ENCODE measurements around the gene JMJD8. TPM values are rescaled to one million over a fixed set of nuclear protein-coding genes. Genes with fewer than 3 reads are reported as not detected.
"Not testable (repeated sequence)": the region's sequence is repeated elsewhere in the genome, so short reads cannot be mapped to it uniquely, and the experiment has no call there.

JMJD8 gene
- polyA plus RNA-seq, 3 donors: 28.7 to 45.3 (median 33.5) TPM

GRCh38 chr16:693364-693763, 9.2 kb upstream of the JMJD8 start:
- no peaks in the 10 kb centered on the region for H3K36me3 ChIP-seq (replicated peaks in 1 of 2; ENCODE audit: control insufficient read depth in 1 of 2, insufficient read depth in 2 of 2, low read length in 2 of 2)
- H3K79me2 ChIP-seq (ENCODE audit: insufficient read depth, low read length): no peaks in the 10 kb centered on the region
- DNase-seq: no peak
- peaks cover 33 to 45% of the 10 kb centered on the region in 2 donors for H3K4me1 ChIP-seq (ENCODE audit: control insufficient read depth in 1 of 2, insufficient read depth in 2 of 2, low read length in 2 of 2)
- no peak for TF ChIP-seq CTCF (IDR thresholded peaks at IDR 0.05)
- Mint-ChIP-seq H3K27ac (no peak overlapping the region), H3K4me3 (peak overlapping the region in 1 of 2 donors; percentile 75), H3K9me3 (peaks cover 6 to 32% (median 8%) of the 10 kb centered on the region in 7 donors), H3K36me3 (peaks cover 4 to 5% of the 10 kb centered on the region in 2 donors), H3K4me1 (peaks cover 25% of the 10 kb centered on the region), H3K27me3 (ENCODE audit: low read depth in 3 of 3) (peaks cover 57 to 74% (median 67%) of the 10 kb centered on the region in 3 donors)
- no peak overlapping the region for H3K4me3 ChIP-seq (replicated peaks in 1 of 3; ENCODE audit: low read depth in 2 of 3, low read length in 3 of 3)
- intact Hi-C loops (cut with micrococcal nuclease): no loop called here
- no peak overlapping the region for H3K4me2 ChIP-seq (replicated peaks; ENCODE audit: extremely low read depth, low read length, poor library complexity, severe bottlenecking)
- H2AFZ ChIP-seq (ENCODE audit: insufficient read depth, low read depth, low read length, poor library complexity, severe bottlenecking): no peak overlapping the region
- peaks cover 0 to 4% of the 10 kb centered on the region in 2 donors for H3K9me3 ChIP-seq (replicated peaks in 1 of 2; ENCODE audit: control insufficient read depth in 1 of 2, insufficient read depth in 1 of 2, low read length in 2 of 2)
- WGBS (ENCODE audit: insufficient coverage): 51% methylated on average over 20 of the region's 22 CpGs
- no peak overlapping the region for H3K9ac ChIP-seq (ENCODE audit: insufficient read depth, low read length, poor library complexity, severe bottlenecking)
- H4K20me1 ChIP-seq (ENCODE audit: insufficient read depth, low read length): peaks cover 4% of the 10 kb centered on the region
- H3K27ac ChIP-seq (ENCODE audit: low read depth in 1 of 2, low read length in 2 of 2): no peak overlapping the region
- H3K27me3 ChIP-seq (ENCODE audit: control insufficient read depth in 2 of 2, insufficient read depth in 2 of 2, low read length in 2 of 2): peaks cover 20 to 53% of the 10 kb centered on the region in 2 donors

GRCh38 chr16:692356-693108, 8.4 kb upstream of the JMJD8 start:
- no peak overlapping the region for H3K4me2 ChIP-seq (replicated peaks; ENCODE audit: extremely low read depth, low read length, poor library complexity, severe bottlenecking)
- Mint-ChIP-seq H3K9me3 (peaks cover 6 to 25% (median 8%) of the 10 kb centered on the region in 7 donors), H3K36me3 (peaks cover 7 to 8% of the 10 kb centered on the region in 2 donors), H3K4me1 (peaks cover 25% of the 10 kb centered on the region), H3K27me3 (ENCODE audit: low read depth in 3 of 3) (peaks cover 51 to 67% (median 60%) of the 10 kb centered on the region in 3 donors), H3K27ac (peak overlapping the region in 1 of 7 donors; percentile 62), H3K4me3 (peak overlapping the region in 1 of 2 donors; percentile 94)
- H3K27ac ChIP-seq (ENCODE audit: low read depth in 1 of 2, low read length in 2 of 2): no peak overlapping the region
- peaks cover 4% of the 10 kb centered on the region for H4K20me1 ChIP-seq (ENCODE audit: insufficient read depth, low read length)
- peaks cover 20 to 53% of the 10 kb centered on the region in 2 donors for H3K27me3 ChIP-seq (ENCODE audit: control insufficient read depth in 2 of 2, insufficient read depth in 2 of 2, low read length in 2 of 2)
- H3K9ac ChIP-seq (ENCODE audit: insufficient read depth, low read length, poor library complexity, severe bottlenecking): no peak overlapping the region
- intact Hi-C loops (cut with micrococcal nuclease): no loop called here
- DNase-seq: no peak
- no peak overlapping the region for H2AFZ ChIP-seq (ENCODE audit: insufficient read depth, low read depth, low read length, poor library complexity, severe bottlenecking)
- no CpG with 5 or more reads among the region's 10 CpGs for WGBS (ENCODE audit: insufficient coverage)
- peaks cover 0 to 2% of the 10 kb centered on the region in 2 donors for H3K36me3 ChIP-seq (replicated peaks in 1 of 2; ENCODE audit: control insufficient read depth in 1 of 2, insufficient read depth in 2 of 2, low read length in 2 of 2)
- no peak for TF ChIP-seq CTCF (IDR thresholded peaks at IDR 0.05)
- H3K4me1 ChIP-seq (ENCODE audit: control insufficient read depth in 1 of 2, insufficient read depth in 2 of 2, low read length in 2 of 2): peaks cover 33 to 45% of the 10 kb centered on the region in 2 donors
- H3K9me3 ChIP-seq (replicated peaks in 1 of 2; ENCODE audit: control insufficient read depth in 1 of 2, insufficient read depth in 1 of 2, low read length in 2 of 2): peaks cover 0 to 4% of the 10 kb centered on the region in 2 donors
- H3K4me3 ChIP-seq (replicated peaks in 1 of 3; ENCODE audit: low read depth in 2 of 3, low read length in 3 of 3): no peak overlapping the region
- no peaks in the 10 kb centered on the region for H3K79me2 ChIP-seq (ENCODE audit: insufficient read depth, low read length)

GRCh38 chr16:691242-691641, 7.1 kb upstream of the JMJD8 start:
- 92% methylated on average over 12 of the region's 16 CpGs for WGBS (ENCODE audit: insufficient coverage)
- H3K79me2 ChIP-seq (ENCODE audit: insufficient read depth, low read length); intact Hi-C loops (cut with micrococcal nuclease); H2AFZ ChIP-seq (ENCODE audit: insufficient read depth, low read depth, low read length, poor library complexity, severe bottlenecking); DNase-seq; H3K4me2 ChIP-seq (replicated peaks; ENCODE audit: extremely low read depth, low read length, poor library complexity, severe bottlenecking); H3K9me3 ChIP-seq (replicated peaks in 1 of 2; ENCODE audit: control insufficient read depth in 1 of 2, insufficient read depth in 1 of 2, low read length in 2 of 2); H4K20me1 ChIP-seq (ENCODE audit: insufficient read depth, low read length); H3K4me3 ChIP-seq (replicated peaks in 1 of 3; ENCODE audit: low read depth in 2 of 3, low read length in 3 of 3); H3K27ac ChIP-seq (ENCODE audit: low read depth in 1 of 2, low read length in 2 of 2); H3K9ac ChIP-seq (ENCODE audit: insufficient read depth, low read length, poor library complexity, severe bottlenecking): not testable (repeated sequence)
- peaks cover 44 to 54% (median 49%) of the 10 kb centered on the region in 3 donors for H3K27me3 Mint-ChIP-seq (ENCODE audit: low read depth in 3 of 3)
- H3K4me3 Mint-ChIP-seq: peak overlapping the region; percentile 43 to 94
- H3K9me3 Mint-ChIP-seq: peaks cover 3 to 15% (median 7%) of the 10 kb centered on the region in 7 donors
- peaks cover 13 to 19% of the 10 kb centered on the region in 2 donors for H3K36me3 Mint-ChIP-seq
- Histone ChIP-seq H3K4me1 (ENCODE audit: control insufficient read depth in 1 of 2, insufficient read depth in 2 of 2, low read length in 2 of 2) (peaks cover 33 to 45% of the 10 kb centered on the region in 2 donors), H3K27me3 (ENCODE audit: control insufficient read depth in 2 of 2, insufficient read depth in 2 of 2, low read length in 2 of 2) (peaks cover 20 to 47% of the 10 kb centered on the region in 2 donors), H3K36me3 (replicated peaks in 1 of 2; ENCODE audit: control insufficient read depth in 1 of 2, insufficient read depth in 2 of 2, low read length in 2 of 2) (peaks cover 0 to 11% of the 10 kb centered on the region in 2 donors)
- H3K27ac Mint-ChIP-seq: peak overlapping the region in 1 of 7 donors; percentile 70
- H3K4me1 Mint-ChIP-seq: peaks cover 25% of the 10 kb centered on the region
